ENCODE data around the gene TIGD2. TPM values are rescaled to one million over a fixed set of nuclear protein-coding genes. Genes with fewer than 3 reads are reported as not detected.
"Not testable (repeated sequence)": the region's sequence is repeated elsewhere in the genome, so short reads cannot be mapped to it uniquely, and the experiment has no call there.

Gene TIGD2
- total RNA-seq, 1 donor from 2014 or later = 1.5 TPM

DNA sequence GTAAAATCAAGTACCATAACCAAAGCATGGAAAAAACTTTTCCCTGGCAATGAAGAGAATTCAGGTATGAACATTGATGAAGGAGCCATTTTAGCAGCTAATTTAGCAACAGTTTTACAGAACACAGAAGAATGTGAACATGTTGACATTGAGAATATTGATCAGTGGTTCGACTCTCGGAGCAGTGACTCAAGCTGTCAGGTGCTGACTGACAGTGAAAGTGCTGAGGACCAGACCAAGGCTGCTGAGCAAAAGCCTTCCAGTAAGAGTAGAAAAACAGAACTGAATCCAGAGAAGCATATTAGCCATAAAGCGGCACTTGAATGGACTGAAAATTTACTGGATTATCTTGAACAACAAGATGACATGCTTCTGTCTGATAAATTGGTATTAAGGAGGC lies 2.8 kb downstream of the TIGD2 start:
- intact Hi-C loops (cut with DNase I) = loop anchor here (5.0 kb wide), 2 partner anchors 57 to 292 kb away; partner anchors contain the start of gene FAM13A

GRCh38 chr4:89117115-89117514 lies 5.8 kb downstream of the TIGD2 start:
- DNase-seq (ENCODE audit: low spot score) = no peak
- intact Hi-C loops (cut with DNase I) = no loop called here

More for the DNA sequence above, 2.8 kb downstream of the TIGD2 start:
- DNase-seq (ENCODE audit: low spot score) = no peak

DNA sequence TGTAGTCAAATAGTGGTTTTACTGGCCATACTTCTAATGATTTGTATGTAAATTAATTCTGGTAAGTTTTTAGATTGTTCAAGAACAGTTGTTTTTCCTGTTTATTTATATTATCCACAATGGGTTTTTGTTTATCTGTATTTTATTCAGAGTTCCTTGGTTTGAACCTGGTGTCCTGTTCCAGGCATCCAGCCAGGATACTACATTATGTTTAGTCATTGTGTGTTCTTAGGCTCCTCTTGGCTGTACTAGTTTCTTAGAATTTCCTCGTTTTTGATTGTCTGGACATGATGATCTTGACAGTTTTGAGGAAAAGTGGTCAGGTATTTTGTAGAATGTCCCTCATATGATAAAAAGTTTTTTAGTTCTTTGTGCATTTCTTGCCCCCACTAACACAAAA lies 7.8 kb downstream of the TIGD2 start:
- intact Hi-C loops (cut with DNase I) = no loop called here
- no peak for DNase-seq (ENCODE audit: low spot score)

DNA sequence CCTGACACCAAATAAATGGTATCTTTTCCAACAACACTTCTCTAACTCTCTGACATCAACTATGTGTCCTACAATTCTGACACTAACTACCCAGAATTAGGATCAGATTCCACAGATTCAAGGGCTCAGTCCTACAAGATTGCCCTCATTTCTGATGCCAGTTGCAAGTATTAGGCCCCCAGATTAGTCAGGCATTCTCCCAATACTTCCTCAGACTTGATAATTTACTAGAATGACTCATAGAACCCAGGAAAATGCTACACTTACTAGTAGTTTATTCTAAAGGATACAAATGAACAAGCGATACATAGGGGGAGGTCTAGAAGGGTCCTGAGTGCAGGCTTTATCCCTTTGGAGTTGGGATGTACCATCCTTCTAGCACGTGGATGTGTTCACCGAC lies 8.5 kb downstream of the TIGD2 start:
- intact Hi-C loops (cut with DNase I) = no loop called here
- DNase-seq (ENCODE audit: low spot score) = no peak

DNA sequence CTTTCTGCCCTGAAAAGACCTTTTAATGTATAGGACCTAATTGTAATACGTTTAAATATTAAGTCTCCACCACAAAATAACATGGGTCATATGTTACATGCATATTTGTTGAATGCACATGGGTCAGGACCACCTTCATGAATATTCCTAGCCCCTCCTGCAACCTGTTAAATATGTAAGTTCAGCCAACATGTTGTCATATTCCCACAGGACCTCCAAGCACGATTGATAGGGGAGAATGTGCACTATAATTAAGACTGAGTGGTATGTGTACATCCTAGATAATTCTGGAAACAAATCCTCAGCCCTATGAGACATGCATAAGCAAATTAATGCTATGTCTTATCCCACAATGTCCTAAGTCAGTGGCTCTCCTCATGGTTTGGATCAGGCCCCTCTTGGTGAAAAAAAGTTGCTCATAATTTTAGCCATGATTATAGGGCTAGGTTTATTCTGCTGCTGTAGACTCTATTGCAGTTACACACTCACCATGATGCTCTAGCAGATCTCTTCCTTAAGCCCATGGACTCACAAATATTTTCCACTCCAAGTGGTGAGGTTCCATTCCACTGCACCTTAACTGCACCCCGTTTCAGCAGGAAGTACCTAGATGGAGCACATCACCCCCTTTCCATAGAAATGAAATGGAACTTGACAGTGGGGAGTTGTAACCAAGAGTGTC lies 10.2 kb downstream of the TIGD2 start:
- intact Hi-C loops (cut with DNase I) = no loop called here
- DNase-seq (ENCODE audit: low spot score) = no peak

- no peak for DNase-seq (ENCODE audit: low spot score)
- intact Hi-C loops (cut with DNase I) = no loop called here
Measured at GRCh38 chr4:89123451-89123851, 12.1 kb downstream of the TIGD2 start.

GRCh38 chr4:89125901-89126782 lies 14.8 kb downstream of the TIGD2 start:
- no peak for DNase-seq (ENCODE audit: low spot score)
- intact Hi-C loops (cut with DNase I) = no loop called here

DNA sequence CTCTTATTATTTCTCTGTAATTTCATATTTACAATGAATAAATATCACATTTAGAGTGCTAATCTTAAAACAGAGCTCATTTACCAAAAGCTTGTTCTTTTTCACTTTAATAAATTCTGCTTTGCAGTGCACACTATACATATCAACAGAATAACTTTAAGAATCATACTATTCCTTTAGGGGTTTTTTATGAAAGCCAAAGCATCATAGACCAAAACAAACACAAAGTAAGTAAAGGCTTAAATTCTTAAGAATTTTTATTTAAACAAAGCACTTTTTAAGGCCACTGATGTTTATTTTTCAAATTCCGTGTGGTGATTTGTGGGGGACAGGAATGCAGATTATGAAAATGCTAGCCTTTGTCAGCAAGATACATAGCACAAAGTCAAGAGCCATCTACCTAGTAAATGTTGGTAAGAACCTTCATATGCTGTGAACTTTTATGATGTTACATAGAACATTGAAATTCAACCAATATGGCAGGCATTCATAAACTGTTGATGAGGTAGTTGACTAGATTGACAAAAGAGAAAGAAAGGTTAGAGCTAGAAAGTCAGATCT lies 17.8 kb downstream of the TIGD2 start:
- DNase-seq (ENCODE audit: low spot score) = no peak
- intact Hi-C loops (cut with DNase I) = no loop called here

DNA sequence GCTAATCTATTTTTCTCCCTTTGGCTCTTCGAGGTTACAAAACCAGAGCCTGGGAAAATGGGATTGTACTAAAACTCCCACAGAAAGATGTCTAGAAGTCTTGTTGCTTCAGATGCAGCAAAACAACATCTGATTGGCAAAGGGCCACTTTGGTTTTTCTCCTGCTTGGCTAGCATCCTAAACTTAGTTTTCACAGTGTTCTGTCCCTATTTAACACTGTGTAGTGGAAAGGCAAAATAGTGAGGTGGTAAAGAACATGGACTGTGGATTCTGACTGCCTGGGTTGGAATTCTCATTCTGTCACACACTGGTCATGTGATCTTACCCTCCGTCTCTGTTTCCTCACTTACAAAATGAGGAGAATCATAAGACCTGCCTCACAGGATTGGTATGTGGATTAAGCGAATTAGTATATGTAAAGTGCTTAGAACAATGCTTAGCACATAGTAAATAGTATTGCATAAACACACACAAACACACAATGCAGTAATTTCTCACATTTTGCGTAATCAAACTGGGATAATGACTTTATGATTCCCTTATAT lies 23.5 kb downstream of the TIGD2 start:
- no peak for DNase-seq (ENCODE audit: low spot score)
- intact Hi-C loops (cut with DNase I) = no loop called here

- DNase-seq (ENCODE audit: low spot score) = no peak
- intact Hi-C loops (cut with DNase I) = no loop called here
Measured at GRCh38 chr4:89136525-89136924, 25.2 kb downstream of the TIGD2 start.

DNA sequence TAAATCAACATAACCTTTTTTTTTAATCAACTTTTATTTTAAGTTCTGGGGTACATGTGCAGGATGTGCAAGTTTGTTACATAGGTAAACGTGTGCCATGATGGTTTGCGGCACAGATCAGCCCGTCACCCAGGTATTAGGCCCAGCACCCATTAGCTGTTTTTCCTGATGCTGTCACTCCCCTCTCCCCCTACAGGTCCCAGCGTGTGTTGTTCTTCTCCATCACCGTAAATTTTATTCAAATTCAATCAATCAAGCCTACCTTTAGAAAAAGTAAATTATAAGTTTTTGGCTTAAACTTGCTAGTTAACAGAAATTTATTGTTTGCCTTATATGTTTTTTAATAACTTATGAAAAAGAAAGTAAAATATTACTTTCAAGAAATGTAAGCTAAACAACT lies 25.9 kb downstream of the TIGD2 start:
- intact Hi-C loops (cut with DNase I) = no loop called here

GRCh38 chr4:89137695-89138094 lies 26.4 kb downstream of the TIGD2 start:
- no peak for DNase-seq (ENCODE audit: low spot score)
- intact Hi-C loops (cut with DNase I) = no loop called here

More for the DNA sequence above, 25.9 kb downstream of the TIGD2 start:
- no peak for DNase-seq (ENCODE audit: low spot score)

DNA sequence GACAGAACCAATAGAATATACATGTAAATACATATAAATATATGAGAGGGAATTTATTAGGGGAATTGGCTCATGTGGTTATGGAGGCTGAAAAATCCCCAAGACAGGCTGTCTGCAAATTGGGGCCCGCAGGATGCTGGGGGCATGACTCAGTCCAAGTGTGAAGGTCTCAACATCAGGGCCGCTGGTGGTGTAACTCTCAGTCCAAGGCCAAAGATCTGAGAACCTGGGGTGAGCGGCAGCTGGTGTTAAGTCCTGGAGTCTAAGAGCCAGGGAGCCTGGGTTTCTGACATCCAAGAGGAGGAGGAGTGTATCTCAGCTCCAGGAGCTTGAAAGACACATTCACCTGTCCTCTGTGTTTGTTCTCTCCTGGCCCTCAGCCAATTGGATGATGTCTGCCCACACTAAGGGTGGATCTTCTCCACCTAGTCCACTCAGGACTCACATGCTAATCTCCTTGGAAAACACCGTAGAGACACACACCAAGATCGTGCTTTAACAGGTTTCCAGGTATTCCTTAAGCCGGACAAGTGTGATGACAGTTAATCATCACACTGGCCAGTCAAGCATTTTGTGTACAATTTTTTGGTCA lies 28.9 kb downstream of the TIGD2 start:
- intact Hi-C loops (cut with DNase I) = no loop called here
- no peak for DNase-seq (ENCODE audit: low spot score)

- intact Hi-C loops (cut with DNase I) = no loop called here
- DNase-seq (ENCODE audit: low spot score) = no peak
Measured at GRCh38 chr4:89142691-89143669, 31.6 kb downstream of the TIGD2 start.

DNA sequence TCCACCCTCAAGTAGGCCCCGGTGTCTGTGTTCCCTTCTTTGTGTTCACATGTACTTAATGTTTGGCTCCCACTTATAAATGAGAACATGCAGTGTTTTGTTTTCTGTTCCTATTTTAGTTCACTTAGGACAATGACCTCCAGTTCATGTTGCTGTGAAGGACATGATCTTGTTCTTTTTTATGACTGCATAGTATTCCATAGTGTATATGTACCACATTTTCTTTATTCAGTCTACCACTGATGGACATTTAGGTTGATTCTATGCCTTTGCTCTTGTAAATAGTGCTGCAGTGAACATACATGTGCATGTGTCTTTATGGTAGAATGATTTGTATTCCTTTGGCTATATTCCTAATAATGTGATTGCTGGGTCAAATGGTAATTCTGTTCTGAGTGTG lies 33.3 kb downstream of the TIGD2 start:
- intact Hi-C loops (cut with DNase I); DNase-seq (ENCODE audit: low spot score): not testable (repeated sequence)

DNA sequence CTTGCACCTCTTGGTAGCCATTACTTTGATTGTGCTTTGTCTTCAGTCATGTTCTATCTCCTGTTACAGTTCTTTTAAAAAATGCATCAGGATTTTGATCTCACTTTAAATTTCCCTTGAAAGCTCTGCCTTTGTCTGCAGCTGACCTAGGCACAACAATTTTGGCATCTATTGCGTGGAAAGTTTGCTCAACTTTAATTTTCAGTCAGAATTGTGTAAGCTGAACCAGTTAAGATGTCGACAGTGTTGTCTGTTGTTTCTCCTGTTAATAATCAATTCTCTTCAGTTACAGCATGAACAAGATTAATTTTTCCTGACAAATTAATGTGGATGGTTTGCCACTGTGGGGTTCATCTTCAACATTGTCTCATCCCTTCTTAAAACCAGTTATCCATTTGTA lies 34.9 kb downstream of the TIGD2 start:
- intact Hi-C loops (cut with DNase I) = no loop called here
- DNase-seq (ENCODE audit: low spot score) = no peak

GRCh38 chr4:89152972-89153371 lies 41.6 kb downstream of the TIGD2 start:
- intact Hi-C loops (cut with DNase I) = no loop called here
- DNase-seq (ENCODE audit: low spot score) = no peak

DNA sequence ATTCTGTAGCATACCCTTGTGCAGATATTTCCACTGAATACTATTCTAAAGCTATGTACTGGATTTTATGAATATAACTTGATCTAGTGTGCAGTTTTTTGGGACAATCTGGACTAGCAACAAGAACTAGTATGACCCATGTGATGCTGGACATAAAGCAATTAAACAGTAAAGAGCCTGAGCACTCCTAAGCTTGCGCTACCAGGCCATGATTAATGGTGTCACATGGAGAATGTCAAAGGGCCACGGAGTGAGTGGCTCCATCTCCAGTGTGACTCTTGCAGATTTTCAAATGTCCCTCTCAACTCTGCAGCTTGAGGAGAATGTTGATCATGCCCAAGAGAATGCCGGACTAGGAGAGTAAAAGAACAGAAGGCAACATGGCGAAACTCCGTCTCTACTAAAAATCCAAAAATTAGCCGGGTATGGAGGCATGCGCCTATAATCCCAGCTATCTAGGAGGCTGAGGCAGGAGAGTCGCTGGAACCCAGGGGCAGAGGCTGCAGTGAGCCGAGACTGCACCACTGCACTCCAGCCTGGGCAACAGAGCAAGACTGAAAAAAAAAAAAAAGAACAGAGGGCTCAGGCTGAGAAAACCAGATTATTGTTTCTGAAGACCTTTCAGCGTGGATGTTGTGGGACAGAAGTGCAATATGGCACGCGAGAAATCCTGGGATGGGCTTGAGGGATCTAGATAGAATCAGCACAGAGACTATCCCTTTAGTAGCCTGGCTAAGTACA lies 45.0 kb downstream of the TIGD2 start:
- intact Hi-C loops (cut with DNase I) = no loop called here
- DNase-seq (ENCODE audit: low spot score) = no peak

Data from cardiac septum (tissue), 1 donor.